ENCODE data around the gene CEP120. TPM values are rescaled to one million over a fixed set of nuclear protein-coding genes. Genes with fewer than 3 reads are reported as not detected.

CEP120 gene
- total RNA-seq, 2 experiments from 2014 or later = 31.7 to 33.2 TPM

DNA sequence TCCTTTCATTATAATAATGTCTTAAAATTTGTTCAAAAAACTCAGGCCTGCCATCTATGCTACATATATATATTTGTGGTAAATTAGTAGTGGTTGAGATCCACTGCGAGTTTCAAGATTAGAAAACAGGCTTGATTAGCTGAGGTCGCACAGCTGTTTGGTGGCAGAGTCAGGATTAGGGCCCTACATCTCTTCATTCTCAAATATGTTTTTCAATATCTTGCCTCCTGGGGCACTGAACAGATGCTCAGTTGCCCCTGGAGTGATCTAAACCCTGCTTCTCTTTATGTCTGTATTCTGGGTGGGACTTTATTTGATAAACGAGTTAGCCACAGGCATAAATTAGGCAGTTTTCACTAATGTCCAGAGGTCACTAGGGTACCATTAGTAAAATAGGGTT is 27.8 kb upstream of the CEP120 start:
- CTCF ChIA-PET = interaction anchor here (1.0 kb wide), 1 partner anchor 9 kb away, joined by 5 read pairs; no protein-coding TSS in a partner anchor
- DNase-seq = no peak
- Mint-ChIP-seq H3K27ac (no peak overlapping the region), H3K27me3 (peaks cover 6% of the 10 kb centered on the region), H3K9me3 (no peaks in the 10 kb centered on the region), H3K36me3 (no peaks in the 10 kb centered on the region), H3K4me1 (ENCODE audit: low read depth) (peaks cover 27% of the 10 kb centered on the region), H3K4me3 (no peak overlapping the region)
- POLR2A ChIA-PET = interaction anchor here (1.1 to 1.6 kb wide), 2 partner anchors 10 to 62 kb away, joined by 4 to 10 read pairs; no protein-coding TSS in a partner anchor
- intact Hi-C loops (cut with micrococcal nuclease) = no loop called here

DNA sequence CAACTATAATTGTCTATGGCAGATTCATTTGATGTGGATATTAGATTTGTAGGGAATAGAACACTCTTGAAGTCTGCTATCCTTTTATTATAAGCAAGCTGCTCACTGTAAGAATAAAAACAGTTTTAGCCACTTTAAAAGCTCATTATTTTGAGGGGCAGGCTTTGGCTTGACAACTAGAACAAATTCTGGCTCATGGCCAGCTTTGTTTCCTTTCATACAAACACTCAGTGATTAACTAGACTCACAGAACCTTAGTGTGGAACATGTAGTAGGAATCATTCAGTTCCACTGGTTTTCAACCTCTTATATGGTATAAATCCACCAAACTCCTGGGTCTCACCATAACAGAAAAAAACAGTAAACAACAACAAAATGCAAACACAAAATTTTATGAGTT is 27.4 kb upstream of the CEP120 start:
- H3K27ac Mint-ChIP-seq = no peak overlapping the region
- intact Hi-C loops (cut with micrococcal nuclease) = no loop called here
- ChIA-PET CTCF (interaction anchor here (0.8 to 1.2 kb wide), 3 partner anchors 9 to 68 kb away, joined by 3 to 5 read pairs (median 3); no protein-coding TSS in a partner anchor), POLR2A (interaction anchor here (1.1 to 1.6 kb wide), 5 partner anchors 9 to 153 kb away, joined by 3 to 15 read pairs (median 4); partner anchors contain the start of genes CEP120 and CSNK1G3)
- no peak overlapping the region for H3K4me3 Mint-ChIP-seq
- H3K36me3 Mint-ChIP-seq = no peaks in the 10 kb centered on the region
- H3K9me3 Mint-ChIP-seq = no peaks in the 10 kb centered on the region
- H3K4me1 Mint-ChIP-seq (ENCODE audit: low read depth) = peaks cover 27% of the 10 kb centered on the region
- DNase-seq = no peak
- peaks cover 8% of the 10 kb centered on the region for H3K27me3 Mint-ChIP-seq

DNA sequence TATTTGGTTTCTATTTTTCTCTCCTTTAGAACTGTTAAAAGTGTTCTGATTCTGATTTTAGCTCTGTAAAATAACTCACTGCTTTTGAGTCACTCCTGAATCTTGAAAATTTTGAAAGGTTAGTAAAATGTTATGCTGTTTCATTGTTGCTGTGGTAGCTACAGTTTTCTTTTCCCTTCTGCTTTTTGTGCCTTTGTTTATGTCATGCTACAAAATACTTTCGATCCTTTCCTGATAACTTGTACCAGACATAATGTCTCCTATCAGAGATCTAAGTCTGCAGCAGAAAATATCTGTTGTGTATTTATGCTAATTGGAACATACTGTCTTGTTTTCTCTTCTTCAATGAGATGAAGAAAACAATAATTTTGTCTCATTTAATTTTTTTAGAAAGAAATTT is 26.9 kb upstream of the CEP120 start:
- no peak overlapping the region for H3K4me3 Mint-ChIP-seq

DNA sequence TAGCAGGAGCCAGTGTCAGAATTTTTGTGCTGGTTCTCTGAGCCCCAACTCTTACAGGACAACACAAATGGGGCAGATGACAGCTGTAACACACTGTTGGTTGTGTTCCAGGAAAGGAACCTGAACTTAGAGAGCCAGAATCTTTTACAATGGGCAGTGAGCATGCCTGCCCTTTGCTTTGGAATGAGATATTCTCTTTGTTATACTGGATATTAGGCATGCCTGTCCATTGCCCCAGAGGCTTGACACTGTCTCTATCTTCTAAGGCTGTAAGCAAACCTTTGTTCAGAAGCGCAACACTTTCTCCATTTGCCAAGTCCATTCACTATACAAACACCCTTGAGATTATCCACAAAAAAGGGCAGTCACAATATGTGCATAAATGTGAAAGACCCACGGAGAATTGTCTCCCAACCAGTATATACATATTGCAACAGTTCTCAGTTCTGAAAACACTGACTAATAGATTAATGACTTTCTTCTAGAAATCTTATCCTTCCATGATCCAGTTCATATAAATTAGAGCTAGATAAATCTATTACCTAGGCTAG is 26.3 kb upstream of the CEP120 start:
- intact Hi-C loops (cut with micrococcal nuclease) = loop anchor here (5.0 kb wide), 1 partner anchor 1133 kb away; no protein-coding TSS in a partner anchor
- DNase-seq = no peak
- peaks cover 27% of the 10 kb centered on the region for H3K4me1 Mint-ChIP-seq (ENCODE audit: low read depth)
- CTCF ChIA-PET = interaction anchor here (0.8 to 1.2 kb wide), 2 partner anchors 8 to 69 kb away, joined by 3 read pairs; no protein-coding TSS in a partner anchor
- no peaks in the 10 kb centered on the region for H3K36me3 Mint-ChIP-seq
- POLR2A ChIA-PET = interaction anchor here (1.1 to 1.6 kb wide), 4 partner anchors 8 to 154 kb away, joined by 3 to 15 read pairs (median 7); partner anchors contain the start of genes CEP120 and CSNK1G3
- peaks cover 9% of the 10 kb centered on the region for H3K27me3 Mint-ChIP-seq
- no peak overlapping the region for H3K4me3 Mint-ChIP-seq
- no peak overlapping the region for H3K27ac Mint-ChIP-seq
- no peaks in the 10 kb centered on the region for H3K9me3 Mint-ChIP-seq

More for the DNA sequence above, 26.9 kb upstream of the CEP120 start:
- no peak for DNase-seq
- H3K9me3 Mint-ChIP-seq = no peaks in the 10 kb centered on the region
- H3K36me3 Mint-ChIP-seq = no peaks in the 10 kb centered on the region
- intact Hi-C loops (cut with micrococcal nuclease) = no loop called here
- H3K27me3 Mint-ChIP-seq = peaks cover 8% of the 10 kb centered on the region
- no peak overlapping the region for H3K27ac Mint-ChIP-seq
- ChIA-PET POLR2A (interaction anchor here (1.1 to 1.6 kb wide), 5 partner anchors 9 to 154 kb away, joined by 3 to 15 read pairs (median 4); partner anchors contain the start of genes CEP120 and CSNK1G3), CTCF (interaction anchor here (0.8 to 1.2 kb wide), 3 partner anchors 8 to 68 kb away, joined by 3 to 5 read pairs (median 3); no protein-coding TSS in a partner anchor)
- H3K4me1 Mint-ChIP-seq (ENCODE audit: low read depth) = peaks cover 27% of the 10 kb centered on the region

DNA sequence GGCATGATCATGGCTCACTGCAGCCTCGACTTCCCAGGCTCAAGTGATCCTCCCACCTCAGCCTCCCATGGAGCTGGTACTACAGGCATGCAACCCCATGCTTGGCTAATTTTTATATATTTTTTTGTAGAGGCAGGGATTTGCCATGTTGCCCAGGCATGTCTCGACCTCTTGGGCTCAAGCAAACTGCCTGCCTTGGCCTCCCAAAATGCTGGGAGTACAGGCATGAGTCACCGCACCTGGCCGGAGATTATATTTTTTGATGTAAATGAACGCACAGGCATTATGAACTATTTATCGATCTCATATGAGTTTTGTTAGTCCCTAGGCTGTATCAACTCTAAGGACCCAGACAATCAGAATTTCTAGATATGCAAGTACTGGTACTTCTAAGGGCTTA is 25.5 kb upstream of the CEP120 start:
- Mint-ChIP-seq H3K27me3 (peaks cover 11% of the 10 kb centered on the region), H3K36me3 (no peaks in the 10 kb centered on the region), H3K27ac (no peak overlapping the region), H3K4me3 (no peak overlapping the region), H3K4me1 (ENCODE audit: low read depth) (peaks cover 27% of the 10 kb centered on the region), H3K9me3 (no peaks in the 10 kb centered on the region)
- POLR2A ChIA-PET = interaction anchor here (1.1 to 2.0 kb wide), 2 partner anchors 12 to 26 kb away, joined by 4 to 23 read pairs; partner anchors contain the start of gene CEP120
- intact Hi-C loops (cut with micrococcal nuclease) = loop anchor here (1.0 to 5.0 kb wide), 7 partner anchors 9 to 1134 kb away; partner anchors contain the start of gene CEP120
- CTCF ChIA-PET = interaction anchor here (1.0 kb wide), 1 partner anchor 30 kb away, joined by 4 read pairs; no protein-coding TSS in a partner anchor
- no peak for DNase-seq

DNA sequence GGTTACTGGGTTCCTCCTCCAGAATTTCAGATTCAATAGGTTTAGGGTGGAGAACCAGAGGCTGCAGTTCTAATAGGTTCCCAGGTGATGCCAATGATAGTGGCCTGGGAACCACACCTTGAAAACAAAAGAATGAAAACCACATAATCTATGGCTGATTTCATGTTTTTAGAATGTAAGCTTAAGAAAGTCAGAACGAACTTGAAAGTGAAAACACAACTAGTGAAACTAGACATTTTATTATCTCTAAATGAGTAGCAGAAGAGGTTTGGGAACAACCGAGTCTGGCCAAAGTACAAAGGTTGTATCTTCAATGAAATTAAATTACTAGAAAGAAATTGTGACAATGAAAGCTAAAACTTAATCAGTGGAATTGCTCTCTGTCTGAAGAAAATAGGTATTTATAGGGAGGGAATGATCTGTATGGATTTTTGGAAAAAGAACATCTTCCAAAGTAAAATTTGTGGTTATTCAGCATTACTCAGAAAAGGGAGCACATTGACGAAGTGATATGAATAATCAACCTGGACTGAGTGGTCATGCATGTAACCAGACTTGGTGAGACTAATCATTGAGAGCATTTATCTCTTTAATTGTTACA is 24.9 kb upstream of the CEP120 start:
- CTCF ChIA-PET = interaction anchor here (1.0 to 1.4 kb wide), 2 partner anchors 25 to 29 kb away, joined by 4 to 15 read pairs; partner anchors contain the start of gene CEP120
- Mint-ChIP-seq H3K27me3 (peaks cover 11% of the 10 kb centered on the region), H3K4me3 (peak overlapping the region; percentile 7), H3K4me1 (ENCODE audit: low read depth) (peaks cover 27% of the 10 kb centered on the region), H3K36me3 (no peaks in the 10 kb centered on the region), H3K27ac (peak overlapping the region; percentile 0), H3K9me3 (no peaks in the 10 kb centered on the region)
- POLR2A ChIA-PET = interaction anchor here (1.1 to 2.0 kb wide), 2 partner anchors 12 to 25 kb away, joined by 4 to 23 read pairs; partner anchors contain the start of gene CEP120
- peak; percentile 30 for DNase-seq
- intact Hi-C loops (cut with micrococcal nuclease) = loop anchor here (1.0 to 5.0 kb wide), 7 partner anchors 9 to 1134 kb away; partner anchors contain the start of gene CEP120

DNA sequence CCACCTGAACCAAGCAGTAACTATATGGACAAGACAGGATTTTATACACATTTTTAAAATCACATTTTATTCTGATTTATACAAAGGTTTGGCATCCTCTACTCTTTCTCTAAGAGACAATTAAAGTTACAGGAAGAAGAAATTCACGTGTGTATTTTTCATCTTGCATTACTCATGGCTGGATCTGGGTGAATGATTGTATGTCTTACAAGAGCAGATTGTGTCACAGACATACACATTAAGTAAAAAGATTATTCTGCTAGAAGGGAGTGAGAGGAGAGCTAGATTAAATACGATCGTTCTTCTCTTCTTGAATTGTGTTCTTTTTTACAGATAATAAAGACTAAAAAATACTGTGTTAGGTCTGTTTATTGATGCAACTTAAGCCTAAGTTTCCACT is 20.8 kb upstream of the CEP120 start:
- Mint-ChIP-seq H3K36me3 (no peaks in the 10 kb centered on the region), H3K4me1 (ENCODE audit: low read depth) (peaks cover 38% of the 10 kb centered on the region), H3K27ac (no peak overlapping the region), H3K9me3 (no peaks in the 10 kb centered on the region), H3K4me3 (no peak overlapping the region), H3K27me3 (peaks cover 7% of the 10 kb centered on the region)
- POLR2A ChIA-PET = no interaction called here
- CTCF ChIA-PET = interaction anchor here (1.8 kb wide), 1 partner anchor 21 kb away, joined by 7 read pairs; the partner anchor contains the start of gene CEP120
- DNase-seq = no peak
- intact Hi-C loops (cut with micrococcal nuclease) = no loop called here

DNA sequence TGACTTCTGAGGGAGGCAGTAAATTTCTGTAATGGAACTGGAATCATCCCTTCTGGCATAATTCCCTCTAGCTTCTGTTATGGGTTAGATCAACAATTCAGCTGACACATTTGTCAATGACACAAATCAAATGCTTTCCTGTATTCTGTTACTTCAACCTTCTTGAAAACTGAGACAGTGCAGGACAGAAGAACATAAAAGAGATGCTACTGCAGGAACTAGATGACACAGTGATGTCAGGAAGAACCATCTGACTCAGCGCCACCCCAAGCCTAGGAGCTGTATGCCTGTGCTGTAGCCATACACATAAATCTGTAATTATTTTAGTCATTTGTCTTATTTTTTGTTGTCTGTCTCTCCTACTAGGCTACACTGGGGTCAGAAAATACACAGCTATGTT is 18.2 kb upstream of the CEP120 start:
- ChIA-PET POLR2A (interaction anchor here (1.2 to 2.5 kb wide), 3 partner anchors 9 to 72 kb away, joined by 3 to 29 read pairs (median 10); partner anchors contain the start of gene CEP120), CTCF (interaction anchor here (0.6 to 2.5 kb wide), 4 partner anchors 9 to 457 kb away, joined by 3 to 27 read pairs (median 4); partner anchors contain the start of gene CEP120)
- H3K27ac Mint-ChIP-seq = peak overlapping the region; percentile 70
- H3K4me3 Mint-ChIP-seq = no peak overlapping the region
- H3K4me1 Mint-ChIP-seq (ENCODE audit: low read depth) = peaks cover 31% of the 10 kb centered on the region
- H3K9me3 Mint-ChIP-seq = no peaks in the 10 kb centered on the region
- intact Hi-C loops (cut with micrococcal nuclease) = loop anchor here (1.0 kb wide), 2 partner anchors 19 to 72 kb away; no protein-coding TSS in a partner anchor
- peaks cover 7% of the 10 kb centered on the region for H3K27me3 Mint-ChIP-seq
- H3K36me3 Mint-ChIP-seq = no peaks in the 10 kb centered on the region
- peak; percentile 88 for DNase-seq

DNA sequence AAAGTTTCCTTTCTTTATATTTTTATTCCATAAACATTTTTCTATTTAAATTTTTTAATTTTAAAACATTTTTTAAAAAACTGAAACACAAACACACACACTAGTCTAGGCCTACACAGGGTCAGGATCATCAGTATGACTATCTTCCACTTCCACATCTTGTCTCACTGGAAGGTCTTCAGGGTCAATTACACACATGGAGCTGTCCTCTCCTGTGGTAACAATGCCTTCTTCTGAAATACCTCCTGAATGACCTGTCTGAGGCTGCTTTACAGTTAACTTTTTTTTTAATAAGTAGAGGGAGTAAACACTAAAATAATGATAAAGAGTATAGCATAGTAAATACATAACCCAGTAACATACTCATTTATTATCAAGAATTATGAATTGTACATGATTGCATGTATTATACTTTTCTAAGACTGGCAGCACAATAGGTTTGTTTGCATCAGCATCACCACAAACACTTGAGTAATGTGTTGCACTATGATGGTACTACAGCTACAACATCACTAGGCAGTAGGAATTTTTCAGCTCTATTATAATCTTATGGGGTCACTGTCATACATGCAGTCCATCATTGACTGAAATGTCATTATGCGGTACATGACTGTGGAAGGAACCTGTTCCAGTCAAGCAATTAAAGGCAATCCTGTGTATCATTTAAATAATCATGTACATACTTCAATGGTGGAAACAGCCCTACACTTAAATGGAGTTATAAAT is 17.4 kb upstream of the CEP120 start:
- Mint-ChIP-seq H3K27ac (no peak overlapping the region), H3K9me3 (no peaks in the 10 kb centered on the region), H3K27me3 (peaks cover 5% of the 10 kb centered on the region), H3K4me1 (ENCODE audit: low read depth) (peaks cover 31% of the 10 kb centered on the region), H3K36me3 (no peaks in the 10 kb centered on the region), H3K4me3 (no peak overlapping the region)
- intact Hi-C loops (cut with micrococcal nuclease) = loop anchor here (1.0 kb wide), 2 partner anchors 20 to 73 kb away; no protein-coding TSS in a partner anchor
- POLR2A ChIA-PET = interaction anchor here (1.2 to 2.5 kb wide), 3 partner anchors 10 to 72 kb away, joined by 3 to 29 read pairs (median 10); partner anchors contain the start of gene CEP120
- CTCF ChIA-PET = interaction anchor here (1.2 to 2.5 kb wide), 3 partner anchors 14 to 170 kb away, joined by 4 to 27 read pairs (median 4); partner anchors contain the start of gene CEP120
- no peak for DNase-seq

DNA sequence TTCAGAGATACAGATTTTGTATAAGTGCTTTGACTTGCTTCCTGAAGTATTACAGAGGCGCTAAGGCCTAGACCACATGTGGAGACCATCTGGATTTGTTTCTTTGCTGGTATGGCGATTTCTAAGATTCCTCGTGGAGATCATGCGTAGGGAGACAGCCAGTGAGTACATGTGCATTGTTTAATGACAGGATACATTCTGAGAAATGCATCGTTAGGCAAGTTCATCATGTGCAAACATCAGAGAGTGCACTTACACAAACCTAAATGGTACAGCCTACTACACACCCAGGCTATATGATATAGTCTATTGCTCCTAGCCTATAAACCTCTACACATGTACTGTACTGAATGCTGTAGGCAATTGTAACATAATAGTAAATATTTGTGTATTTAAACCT is 16.5 kb upstream of the CEP120 start:
- CTCF ChIA-PET = interaction anchor here (1.2 to 2.5 kb wide), 2 partner anchors 16 to 171 kb away, joined by 4 to 27 read pairs; partner anchors contain the start of gene CEP120
- H3K9me3 Mint-ChIP-seq = no peaks in the 10 kb centered on the region
- H3K36me3 Mint-ChIP-seq = no peaks in the 10 kb centered on the region
- peak overlapping the region; percentile 67 for H3K27ac Mint-ChIP-seq
- H3K4me3 Mint-ChIP-seq = no peak overlapping the region
- peaks cover 5% of the 10 kb centered on the region for H3K27me3 Mint-ChIP-seq
- no peak for DNase-seq
- POLR2A ChIA-PET = interaction anchor here (2.0 to 2.5 kb wide), 2 partner anchors 16 to 72 kb away, joined by 8 to 29 read pairs; partner anchors contain the start of genes CEP120 and CSNK1G3
- peaks cover 31% of the 10 kb centered on the region for H3K4me1 Mint-ChIP-seq (ENCODE audit: low read depth)
- intact Hi-C loops (cut with micrococcal nuclease) = loop anchor here (1.0 kb wide), 1 partner anchor 9 kb away; no protein-coding TSS in a partner anchor

DNA sequence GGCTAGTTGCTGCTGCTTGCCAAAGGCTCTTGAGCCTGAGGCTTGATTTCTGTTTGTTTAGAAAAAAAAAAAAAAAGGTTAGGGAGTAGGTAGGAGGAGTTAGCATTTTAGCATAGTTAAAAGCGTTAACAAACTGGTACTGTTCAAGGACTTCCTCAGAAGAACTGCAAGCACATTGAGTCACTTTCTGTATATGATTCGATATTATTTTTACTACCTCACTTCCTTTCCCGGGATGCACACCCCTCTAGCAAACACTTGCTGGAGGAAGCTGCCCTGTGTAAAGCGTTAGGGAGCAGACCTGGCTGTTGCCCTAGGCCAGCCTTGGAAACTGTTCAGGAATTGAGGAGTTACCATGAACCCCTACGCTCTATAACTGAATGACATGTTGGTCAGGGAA is 15.7 kb upstream of the CEP120 start:
- Mint-ChIP-seq H3K9me3 (no peaks in the 10 kb centered on the region), H3K4me3 (no peak overlapping the region), H3K36me3 (no peaks in the 10 kb centered on the region), H3K27me3 (no peaks in the 10 kb centered on the region), H3K4me1 (ENCODE audit: low read depth) (peaks cover 31% of the 10 kb centered on the region), H3K27ac (peak overlapping the region; percentile 67)
- intact Hi-C loops (cut with micrococcal nuclease) = loop anchor here (1.0 kb wide), 4 partner anchors 9 to 73 kb away; partner anchors contain the start of genes CEP120 and CSNK1G3
- ChIA-PET CTCF (interaction anchor here (1.1 kb wide), 1 partner anchor 16 kb away, joined by 4 read pairs; the partner anchor contains the start of gene CEP120), POLR2A (interaction anchor here (1.6 to 2.1 kb wide), 4 partner anchors 9 to 73 kb away, joined by 4 to 31 read pairs (median 6); partner anchors contain the start of genes CEP120 and CSNK1G3)
- DNase-seq = peak; percentile 51

Measured in activated CD4-positive, alpha-beta memory T cell treated with anti-CD3 and anti-CD28 coated beads for 36 hours (primary cell).